ENCODE measurements around the gene KRTAP5-7.
"Not testable (repeated sequence)": the region's sequence is repeated elsewhere in the genome, so short reads cannot be mapped to it uniquely, and the experiment has no call there.

Gene KRTAP5-7

DNA sequence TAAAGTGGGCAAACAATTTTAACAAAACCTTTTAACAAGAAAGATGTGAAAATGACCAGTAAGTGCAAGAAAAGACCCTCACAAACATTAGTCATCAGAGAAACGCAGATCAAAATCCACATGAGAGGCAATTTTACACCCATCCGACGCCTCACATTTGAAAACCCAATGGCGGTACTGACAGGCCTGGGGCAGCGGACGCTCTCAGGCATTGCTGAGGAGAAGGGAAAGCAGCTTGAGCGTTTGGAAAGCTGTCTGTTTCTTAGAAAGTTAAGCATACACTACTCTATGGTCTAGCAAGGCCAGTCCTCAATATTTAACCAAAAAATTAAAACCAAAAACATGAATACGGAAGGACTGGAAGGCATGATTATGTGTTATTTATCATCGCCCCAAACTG lies 8.8 kb downstream of the KRTAP5-7 start:
- no peak for DNase-seq

DNA sequence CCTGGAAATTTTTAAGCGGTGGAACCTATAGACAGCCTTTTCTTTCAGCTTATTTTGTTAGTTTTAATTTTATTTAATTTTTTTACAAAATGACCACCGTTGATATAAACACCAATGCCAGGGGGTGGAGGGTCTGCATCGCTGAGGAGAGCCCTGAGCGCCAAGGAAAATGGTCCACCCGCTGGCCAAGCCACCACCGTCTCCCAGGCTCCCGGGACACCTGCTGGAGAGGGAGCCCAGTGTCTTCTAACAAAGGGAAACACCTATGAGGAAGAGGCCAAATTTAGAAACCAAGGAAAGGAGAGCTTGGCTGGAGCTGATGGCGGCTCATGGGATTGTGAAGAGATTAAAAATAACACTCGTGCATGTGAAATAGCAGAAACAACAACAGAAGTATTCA lies 10.5 kb downstream of the KRTAP5-7 start:
- DNase-seq, result no peak

DNA sequence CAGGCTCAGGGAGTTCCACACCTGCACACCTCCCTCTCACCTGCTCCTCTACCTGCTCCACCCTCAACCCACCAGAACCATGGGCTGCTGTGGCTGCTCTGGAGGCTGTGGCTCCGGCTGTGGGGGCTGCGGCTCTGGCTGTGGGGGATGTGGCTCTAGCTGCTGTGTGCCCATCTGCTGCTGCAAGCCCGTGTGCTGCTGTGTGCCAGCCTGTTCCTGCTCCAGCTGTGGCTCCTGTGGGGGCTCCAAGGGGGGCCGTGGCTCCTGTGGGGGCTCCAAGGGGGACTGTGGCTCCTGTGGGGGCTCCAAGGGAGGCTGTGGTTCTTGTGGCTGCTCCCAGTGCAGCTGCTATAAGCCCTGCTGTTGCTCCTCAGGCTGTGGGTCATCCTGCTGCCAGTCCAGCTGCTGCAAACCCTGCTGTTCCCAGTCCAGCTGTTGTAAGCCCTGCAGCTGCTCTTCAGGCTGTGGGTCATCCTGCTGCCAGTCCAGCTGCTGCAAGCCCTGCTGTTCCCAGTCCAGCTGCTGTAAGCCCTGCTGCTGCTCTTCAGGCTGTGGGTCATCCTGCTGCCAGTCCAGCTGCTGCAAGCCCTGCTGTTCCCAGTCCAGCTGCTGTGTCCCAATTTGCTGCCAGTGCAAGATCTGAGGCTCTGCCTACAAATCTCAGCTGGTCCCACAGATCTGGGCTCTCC lies 11.1 kb downstream of the KRTAP5-7 start, which contains the start of gene KRTAP5-8:
TSS of gene KRTAP5-8 (plus strand) at position 49 of the 689 bp plus-strand sequence. CDS start at position 80, 31 bp downstream.
- not testable (repeated sequence) for DNase-seq

DNA sequence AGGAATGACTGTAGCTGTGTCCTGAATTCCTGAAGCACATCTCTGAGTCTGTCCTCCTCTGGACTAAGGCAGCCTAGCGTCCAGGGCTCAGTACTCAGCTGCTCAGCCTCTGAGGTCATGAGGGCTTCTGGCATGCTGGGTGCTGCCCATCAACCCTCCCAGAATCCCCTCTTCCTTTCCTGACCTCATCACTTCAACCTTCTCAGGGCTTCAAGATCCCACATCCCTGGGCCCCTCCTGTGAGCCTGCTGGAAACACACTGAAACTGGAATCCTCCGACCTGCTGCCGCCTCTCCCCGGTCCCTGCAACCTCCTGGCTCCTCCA lies 11.6 kb downstream of the KRTAP5-7 start:
- no peak for DNase-seq

DNA sequence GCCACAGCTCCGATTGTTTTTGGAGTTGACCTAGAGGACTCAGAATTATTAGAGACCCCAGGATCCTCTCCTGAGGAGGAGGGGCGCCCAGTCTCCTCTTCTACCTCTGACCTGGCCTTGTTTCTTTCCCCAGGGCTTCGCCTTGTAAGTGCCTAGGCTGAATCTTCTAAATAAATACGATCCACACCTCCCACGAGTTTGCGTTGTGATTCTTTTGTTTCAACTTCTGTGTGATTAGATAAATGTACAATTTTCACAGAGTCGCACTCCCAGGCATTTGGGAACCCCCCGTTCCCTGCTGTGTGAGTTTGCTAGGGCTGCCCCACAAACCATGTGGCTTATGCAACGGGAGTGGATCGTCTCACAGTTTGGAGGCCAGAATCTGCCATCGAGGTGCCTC lies 11.9 kb downstream of the KRTAP5-7 start:
- no peak for DNase-seq

DNA sequence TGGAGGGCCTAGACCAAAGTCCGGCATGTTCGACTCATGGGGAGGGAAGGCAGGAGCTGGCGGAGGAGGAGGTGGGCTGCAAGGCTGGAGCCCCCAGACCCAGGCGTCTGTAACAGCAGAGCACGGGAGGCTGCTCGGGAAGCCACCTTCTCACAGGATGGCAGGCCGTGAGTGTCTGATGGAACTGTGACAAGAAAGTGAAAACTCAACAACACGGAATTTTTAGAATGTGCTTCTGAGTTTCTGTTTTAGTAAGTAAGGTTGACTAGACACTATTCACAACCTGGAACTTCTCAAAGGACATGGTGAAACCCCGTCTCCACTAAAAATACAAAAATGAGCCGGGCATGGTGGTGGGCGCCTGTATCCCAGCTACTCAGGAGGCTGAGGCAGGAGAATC lies 12.9 kb downstream of the KRTAP5-7 start:
- not testable (repeated sequence) for DNase-seq

DNA sequence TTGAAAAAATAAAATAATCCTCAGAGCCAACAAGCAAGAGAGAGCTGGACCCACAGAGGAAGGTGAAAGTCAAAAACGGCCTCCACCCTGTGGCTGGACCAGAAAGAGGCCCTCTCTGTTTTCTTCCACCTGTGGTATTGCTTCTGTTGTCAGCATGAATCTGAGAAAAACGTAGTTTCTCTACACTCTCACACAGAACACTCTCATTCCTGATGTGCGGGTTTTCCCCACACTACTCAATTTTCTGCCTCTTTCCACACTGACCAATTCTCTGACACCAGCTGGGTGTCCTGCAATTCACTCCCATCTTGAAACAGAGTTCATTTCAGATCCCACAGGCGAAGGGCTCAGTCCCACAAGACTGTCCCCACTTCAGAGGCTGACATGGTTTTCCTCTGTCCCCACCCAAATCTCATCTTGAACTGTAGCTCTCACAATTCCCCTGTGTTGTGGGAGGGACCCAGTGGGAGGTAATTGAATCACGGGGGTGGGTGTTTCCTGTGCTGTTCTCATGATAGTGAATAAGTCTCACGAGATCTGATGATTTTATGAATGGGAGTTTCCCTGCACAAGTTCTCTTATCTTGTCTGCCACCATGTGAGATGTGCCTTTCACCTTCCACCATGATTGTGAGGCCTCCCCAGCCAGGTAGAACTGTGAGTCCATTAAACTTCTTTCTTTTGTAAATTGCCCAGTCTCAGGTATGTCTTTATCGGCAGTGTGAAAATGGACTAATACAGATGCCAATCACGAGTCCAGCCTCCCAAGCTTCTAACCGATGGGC lies 13.6 kb downstream of the KRTAP5-7 start:
- not testable (repeated sequence) for DNase-seq

DNA sequence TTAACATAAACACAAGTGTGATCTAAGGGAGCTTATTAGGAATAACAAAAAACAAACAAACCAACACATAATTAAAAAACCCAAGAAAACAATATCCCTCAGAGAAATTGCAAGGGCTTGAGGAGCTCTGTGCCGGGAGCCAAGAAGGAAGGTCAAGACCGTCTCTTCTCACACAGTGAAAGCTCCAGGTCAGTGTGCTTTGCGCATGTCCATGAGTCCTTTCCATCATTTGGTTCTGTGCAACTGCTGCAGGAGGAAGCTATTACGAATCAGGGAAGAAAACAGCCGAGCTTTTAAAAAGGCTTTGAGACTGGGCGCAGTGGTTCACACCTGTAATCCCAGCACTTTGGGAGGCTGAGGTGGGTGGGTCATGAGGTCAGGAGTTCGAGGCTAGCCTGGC lies 15.3 kb downstream of the KRTAP5-7 start:
- DNase-seq, result no peak

DNA sequence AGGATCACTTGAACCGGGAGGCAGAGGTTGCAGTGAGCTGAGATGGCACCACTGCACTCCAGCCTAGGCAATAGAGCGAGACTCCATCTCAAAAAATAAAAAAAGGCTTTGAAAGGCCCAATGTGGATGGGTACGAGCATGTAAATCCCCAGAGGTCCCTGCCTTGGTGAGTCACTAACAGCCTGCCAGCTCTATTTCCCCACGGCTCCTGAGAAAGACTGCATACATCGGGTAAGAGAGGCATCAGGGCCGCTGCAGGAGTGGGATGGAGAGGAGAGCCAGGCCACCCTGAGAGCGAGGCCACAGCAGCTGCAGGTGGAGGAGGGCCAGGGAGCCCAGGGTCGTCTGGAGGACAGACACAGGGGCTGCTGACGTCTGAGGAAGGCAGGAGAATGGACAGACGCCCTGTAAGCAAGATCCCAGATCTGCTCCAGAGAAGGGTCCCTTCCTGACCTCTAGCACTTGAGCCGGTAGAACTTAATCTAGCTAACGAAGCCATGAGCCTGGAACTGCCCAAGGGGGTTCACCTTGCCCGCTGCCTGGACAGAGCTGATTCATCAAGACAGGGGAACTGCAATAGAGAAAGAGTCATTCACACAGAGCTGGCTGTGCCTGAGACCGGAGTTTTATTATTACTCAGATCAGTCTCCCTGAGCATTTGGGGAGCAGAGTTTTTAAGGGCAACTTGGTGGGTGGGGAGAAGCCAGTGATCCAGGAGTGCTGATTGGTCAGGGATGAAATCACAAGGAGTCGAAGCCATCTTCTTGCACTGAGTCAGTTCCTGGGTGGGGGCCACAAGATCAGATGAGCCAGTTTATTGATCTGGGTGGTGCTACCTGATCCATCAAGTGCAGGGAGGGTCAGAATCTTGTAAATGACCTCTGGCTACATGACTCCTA lies 16.1 kb downstream of the KRTAP5-7 start:
- no peak for DNase-seq

DNA sequence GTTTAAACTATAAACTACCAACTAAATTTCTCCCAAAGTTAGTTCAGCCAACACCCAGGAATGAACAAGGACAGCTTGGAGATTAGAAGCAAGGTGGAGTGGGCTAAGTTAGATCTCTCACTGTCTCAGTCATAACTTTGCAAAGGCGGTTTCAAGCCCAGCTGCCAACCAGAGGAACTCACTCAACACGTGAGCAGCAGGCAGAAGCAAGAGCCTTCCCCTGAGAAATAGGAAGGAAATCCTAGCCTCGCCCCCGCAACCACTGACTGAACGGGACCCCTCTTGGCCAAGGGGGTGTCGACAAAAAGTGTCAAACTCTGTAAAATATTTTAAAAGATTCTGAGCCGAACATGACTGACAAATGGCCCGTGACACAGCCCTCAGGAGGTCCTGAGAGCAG lies 16.8 kb downstream of the KRTAP5-7 start:
- DNase-seq, result peak; percentile 61

DNA sequence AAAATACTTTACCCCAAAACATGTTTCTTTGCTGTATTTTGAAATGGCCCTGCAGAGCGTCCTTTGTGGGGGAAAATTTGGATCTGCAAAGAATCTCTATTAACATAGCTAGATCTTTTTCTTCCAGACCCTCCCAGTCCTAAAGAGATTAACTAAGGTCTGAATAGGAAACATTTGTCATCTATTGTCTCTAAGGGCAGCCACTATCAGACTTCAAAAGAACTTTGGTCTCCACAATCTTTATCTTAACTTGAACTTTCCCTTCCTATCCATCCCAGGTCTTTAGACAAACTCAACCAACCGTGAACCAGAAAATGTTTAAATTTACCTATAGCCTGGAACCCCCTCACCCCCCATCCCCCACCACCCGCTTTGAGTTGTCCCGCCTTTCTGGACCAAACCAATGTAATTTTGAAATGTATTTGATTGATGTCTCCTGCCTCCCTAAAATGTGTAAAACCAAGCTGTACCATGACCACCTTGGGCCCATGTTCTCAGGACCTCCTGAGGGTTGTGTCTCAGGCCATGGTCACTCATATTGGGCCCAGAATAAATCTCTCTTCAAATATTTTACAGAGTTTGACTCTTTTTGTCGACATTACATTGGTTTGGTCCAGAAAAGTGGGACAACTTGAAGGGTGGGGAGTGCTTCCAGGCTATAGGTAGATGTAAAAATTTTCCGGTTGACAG lies 17.6 kb downstream of the KRTAP5-7 start:
- DNase-seq, result no peak

DNA sequence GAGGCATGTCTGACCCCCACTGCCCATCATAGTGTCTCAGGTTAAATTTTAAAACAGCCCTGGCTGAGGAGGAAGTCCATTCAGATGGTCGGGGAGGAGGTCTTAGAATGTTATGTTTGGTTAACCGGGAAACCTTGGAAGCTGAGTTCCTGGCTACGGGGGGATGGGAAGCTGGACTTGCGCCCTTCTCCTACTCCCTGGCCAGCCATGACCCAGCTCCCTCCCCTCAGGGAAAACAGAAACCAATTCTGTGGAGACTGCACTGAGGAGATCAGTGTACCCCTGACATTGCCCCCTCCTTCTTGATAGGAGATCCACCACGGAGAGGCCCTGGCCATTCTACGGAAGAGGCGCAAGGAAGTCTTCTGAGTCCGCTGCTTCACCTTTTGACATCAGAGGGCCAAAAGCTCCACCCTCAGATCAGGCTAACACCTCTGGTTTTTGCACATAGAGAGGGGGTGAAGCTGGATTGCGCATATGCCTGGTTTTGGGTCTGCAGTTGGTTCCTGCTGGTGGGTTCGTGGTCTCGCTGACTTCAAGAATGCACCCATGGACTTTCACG lies 18.4 kb downstream of the KRTAP5-7 start:
- DNase-seq, result no peak

DNA sequence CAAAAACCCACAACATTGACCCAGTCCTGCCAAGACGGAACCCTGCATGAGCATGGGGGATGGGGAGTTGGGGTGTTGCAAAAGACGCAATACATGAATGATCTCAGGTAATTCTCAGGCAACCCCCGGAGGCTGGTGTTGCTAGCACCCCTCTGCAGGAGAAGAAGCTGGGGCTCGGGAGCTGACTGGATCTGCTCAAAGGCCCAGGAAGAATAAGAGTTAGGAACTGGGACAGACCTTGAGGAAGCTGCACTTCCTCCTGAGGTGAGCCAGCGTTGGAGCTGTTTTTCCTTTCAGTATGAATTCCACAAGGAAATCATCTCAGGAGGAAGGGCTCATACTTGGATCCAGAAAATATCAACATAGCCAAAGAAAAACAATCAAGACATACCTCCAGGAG lies 21.1 kb downstream of the KRTAP5-7 start, which contains the start of gene KRTAP5-9:
TSS of gene KRTAP5-9 (plus strand) at position 301 of the 400 bp plus-strand sequence. CDS start 238 bp downstream, outside the sequence.
- no peak for DNase-seq

DNA sequence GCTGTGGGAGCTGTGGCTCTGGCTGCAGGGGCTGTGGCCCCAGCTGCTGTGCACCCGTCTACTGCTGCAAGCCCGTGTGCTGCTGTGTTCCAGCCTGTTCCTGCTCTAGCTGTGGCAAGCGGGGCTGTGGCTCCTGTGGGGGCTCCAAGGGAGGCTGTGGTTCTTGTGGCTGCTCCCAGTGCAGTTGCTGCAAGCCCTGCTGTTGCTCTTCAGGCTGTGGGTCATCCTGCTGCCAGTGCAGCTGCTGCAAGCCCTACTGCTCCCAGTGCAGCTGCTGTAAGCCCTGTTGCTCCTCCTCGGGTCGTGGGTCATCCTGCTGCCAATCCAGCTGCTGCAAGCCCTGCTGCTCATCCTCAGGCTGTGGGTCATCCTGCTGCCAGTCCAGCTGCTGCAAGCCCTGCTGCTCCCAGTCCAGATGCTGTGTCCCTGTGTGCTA lies 21.7 kb downstream of the KRTAP5-7 start:
- DNase-seq, result no peak

DNA sequence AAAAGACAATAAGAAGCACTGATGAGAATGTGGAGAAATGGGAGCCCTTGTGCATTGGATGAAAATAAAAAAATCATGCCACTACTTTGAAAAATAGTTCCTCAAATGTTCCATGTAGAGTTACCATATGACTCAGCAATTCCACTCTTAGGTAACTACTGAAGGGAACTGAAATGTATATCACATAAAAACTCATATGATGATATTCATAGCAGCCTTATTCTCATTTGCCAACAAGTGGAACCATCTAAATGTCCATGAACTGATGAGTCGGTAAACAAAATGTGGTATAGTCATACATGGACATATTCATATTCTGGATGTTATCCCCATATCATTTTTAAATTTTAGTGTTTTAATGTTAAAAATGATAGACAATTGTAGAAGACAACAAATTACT lies 24.6 kb downstream of the KRTAP5-7 start:
- DNase-seq, result peak; percentile 49

DNA sequence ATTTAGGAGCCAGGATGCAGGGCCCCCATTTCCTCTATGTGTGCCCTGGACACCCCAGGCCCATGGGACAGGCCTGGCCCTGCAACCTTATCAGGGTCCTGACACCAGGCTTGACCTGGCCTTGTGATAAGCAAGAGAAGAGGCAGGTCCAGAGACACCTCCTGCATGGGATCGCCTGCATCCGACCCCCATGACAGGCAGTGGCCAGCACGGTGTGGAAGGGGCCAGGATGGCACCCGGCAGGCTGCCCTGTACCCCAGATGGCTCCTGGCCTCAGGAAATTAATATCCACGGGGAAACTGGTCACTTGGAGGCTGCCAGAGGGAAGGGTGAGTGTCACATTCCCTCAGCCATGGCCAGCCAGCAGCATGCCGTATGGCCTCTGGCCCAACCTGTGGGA lies 27.9 kb downstream of the KRTAP5-7 start:
- DNase-seq, result no peak

DNA sequence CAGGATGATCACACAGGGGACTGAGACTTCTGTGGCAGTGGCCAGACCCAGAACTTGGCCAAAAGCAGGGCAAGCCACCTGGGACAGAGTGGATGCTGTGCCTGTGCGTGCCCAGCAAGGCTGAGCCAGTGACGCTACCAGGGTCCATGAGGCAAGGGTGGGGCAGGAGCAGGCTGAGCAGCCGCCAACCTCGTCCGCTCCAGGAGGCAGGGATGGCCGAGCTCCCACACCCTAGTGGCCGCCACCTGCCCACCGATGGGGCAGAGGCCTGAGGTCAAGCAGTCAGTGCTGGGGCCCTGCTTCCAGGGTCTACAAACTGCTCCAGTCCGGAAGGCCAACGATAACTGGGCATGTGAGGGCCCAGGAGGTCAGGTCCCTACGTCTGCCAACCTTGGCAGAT lies 28.4 kb downstream of the KRTAP5-7 start:
- DNase-seq, result no peak

DNA sequence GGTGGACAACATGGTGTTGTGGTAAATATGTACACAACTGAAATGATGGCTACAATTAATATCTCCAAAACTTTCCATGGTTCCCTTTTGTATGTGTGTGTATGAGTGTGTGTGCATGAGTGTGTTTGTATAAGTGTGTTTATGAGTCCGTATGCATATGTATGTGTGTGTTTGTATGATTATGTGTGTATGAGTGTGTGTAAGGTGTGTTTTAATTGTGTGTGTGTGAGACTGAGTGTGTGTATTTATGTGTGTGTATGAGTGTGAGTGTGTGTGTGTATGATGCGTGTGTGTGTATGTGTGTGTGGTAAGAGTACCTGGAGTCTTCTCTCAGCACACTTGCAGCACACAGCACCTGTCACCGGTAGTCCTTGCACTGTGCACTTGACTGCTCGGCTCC lies 29.0 kb downstream of the KRTAP5-7 start:
- DNase-seq, result no peak

DNA sequence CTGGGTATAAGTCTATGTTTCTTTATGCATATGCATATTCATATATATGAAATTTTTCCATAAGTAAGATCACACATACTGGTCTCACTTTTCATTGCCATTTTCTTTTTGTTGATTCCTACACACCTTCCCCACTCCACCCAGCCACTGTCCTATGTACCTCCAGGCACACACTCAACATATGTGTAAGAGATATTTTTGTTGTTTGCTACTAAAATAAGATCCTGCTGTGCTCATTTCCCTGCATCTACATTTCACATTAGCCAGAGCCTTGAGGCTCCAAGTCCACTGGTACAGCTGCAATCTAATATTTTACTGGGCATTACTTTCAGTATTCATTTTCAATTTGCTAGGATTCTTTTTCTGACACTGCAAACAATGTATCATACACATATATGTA lies 30.2 kb downstream of the KRTAP5-7 start:
- no peak for DNase-seq

DNA sequence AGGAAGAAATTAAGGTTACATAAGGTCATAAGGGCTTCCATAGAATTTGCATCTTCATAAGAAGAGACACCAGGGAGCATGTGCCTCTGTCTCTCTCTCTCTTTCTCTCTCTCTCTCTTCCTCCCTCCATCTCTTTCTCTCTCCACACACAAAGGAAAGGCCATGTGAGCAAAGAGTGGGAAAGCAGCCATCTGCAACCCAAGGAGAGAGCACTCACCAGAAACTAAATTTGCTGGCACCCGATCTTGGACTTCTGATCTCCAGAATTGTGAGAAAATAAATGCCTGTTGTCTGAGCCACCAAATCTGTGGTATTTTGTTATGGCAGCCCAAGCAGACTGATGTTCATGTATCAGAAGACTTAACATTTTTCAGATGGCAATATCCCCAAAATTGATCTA lies 31.9 kb downstream of the KRTAP5-7 start:
- DNase-seq, result no peak

DNA sequence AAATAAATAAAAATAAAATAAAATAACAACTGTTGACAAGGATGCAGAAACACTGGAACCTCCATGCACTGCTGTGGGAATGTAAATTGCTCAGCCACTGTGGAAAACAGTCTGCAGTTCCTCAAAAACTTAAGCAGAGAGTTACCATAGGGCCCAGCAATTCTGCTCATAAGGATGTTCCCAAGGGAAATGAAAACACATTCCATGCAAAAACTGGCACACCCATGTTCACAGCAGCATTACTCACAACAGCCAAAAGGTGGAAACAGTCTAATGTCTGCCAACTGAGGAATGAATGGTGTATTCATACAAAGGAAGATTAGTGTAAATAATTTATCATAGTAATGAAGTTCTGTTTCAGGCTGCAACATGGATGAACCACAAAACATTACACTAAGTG lies 35.1 kb downstream of the KRTAP5-7 start:
- no peak for DNase-seq

DNA sequence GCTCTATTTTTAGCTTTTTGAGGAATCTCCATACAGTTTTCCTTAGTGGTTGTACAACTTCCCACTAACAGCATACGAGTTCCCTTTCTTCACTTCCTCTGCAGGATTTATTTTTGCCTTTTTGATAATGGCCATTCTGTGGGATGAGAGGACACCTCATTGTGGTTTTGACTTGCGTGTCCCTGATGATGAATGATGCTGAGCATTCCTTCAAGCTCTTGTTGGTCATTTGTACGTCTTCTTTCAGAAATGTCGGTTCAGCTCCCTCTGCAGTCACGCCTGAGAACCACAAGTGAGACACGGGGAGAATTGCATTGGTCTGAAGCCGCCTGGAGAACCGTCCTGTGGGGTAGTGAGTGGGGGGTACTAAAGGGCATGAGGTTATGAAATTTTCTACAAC lies 36.3 kb downstream of the KRTAP5-7 start:
- DNase-seq, result peak; percentile 70

Measured in hematopoietic multipotent progenitor cell treated with erythropoietin and hydrocortisone succinate and interleukin-3 and kit ligand, for 6 days (in vitro differentiated cells).